Lower lobe of right lung (tissue), 2 donors: ENCODE results near the gene PPP1R3D. TPM values are rescaled to one million over a fixed set of nuclear protein-coding genes. Genes with fewer than 3 reads are reported as not detected.

Source experiments
- ATAC-seq, 2 donors: fragments of 200-7000 bp; cut with Tn5 transposase; one replicate each; pipeline ENCODE4 v1.9.1; 2020 to 2022; ENCODE audit warnings: mild to moderate bottlenecking in 2 of 2, moderate library complexity in 2 of 2
- DNase-seq: peaks from one replicate; pipeline ENCODE4 v3.0.0-alpha.2; 2020
- H3K27ac ChIP-seq: fragments of 200-600 bp; one replicate; pipeline ENCODE4 v1.8.0; 2022
- H3K27me3 ChIP-seq: fragments of 200-600 bp; one replicate; pipeline ENCODE4 v1.8.0; 2022; ENCODE audit warnings: low read depth
- H3K36me3 ChIP-seq: fragments of 200-600 bp; one replicate; pipeline ENCODE4 v1.8.0; 2022; ENCODE audit warnings: mild to moderate bottlenecking
- H3K4me1 ChIP-seq: fragments of 200-600 bp; one replicate; pipeline ENCODE4 v1.8.0; 2022
- H3K4me3 ChIP-seq: fragments of 200-600 bp; one replicate; pipeline ENCODE4 v1.8.0; 2022; ENCODE audit warnings: mild to moderate bottlenecking
- H3K9me3 ChIP-seq: fragments of 200-600 bp; one replicate; pipeline ENCODE4 v1.8.0; 2022
- intact Hi-C: fragments of 100-400 bp; cut with DNase I; formaldehyde crosslinking; loops from one replicate; pipeline ENCODE4 v1.11.0; 2022
- total RNA-seq: library from RNA; stranded (reverse); fragmentation: NEBNext Ultra II Directional; extraction: Animal tissue kit (Norgen Biotek cat#: 25700); gene quantifications from one replicate; pipeline ENCODE4 v1.2.1, GENCODE V29; 2021
- TF ChIP-seq, protein P1 (sequence below): fragments of 200-600 bp; IDR thresholded peaks from one replicate; pipeline ENCODE4 v1.8.0; 2022; ENCODE audit warnings: antibody characterized with exemption, mild to moderate bottlenecking
- donor health status: DM: no; HTN: yes; CAD: no; lungs with severe emphysema.

The PPP1R3D gene
- total RNA-seq, 1 donor from 2014 or later: 12.1 TPM

DNA sequence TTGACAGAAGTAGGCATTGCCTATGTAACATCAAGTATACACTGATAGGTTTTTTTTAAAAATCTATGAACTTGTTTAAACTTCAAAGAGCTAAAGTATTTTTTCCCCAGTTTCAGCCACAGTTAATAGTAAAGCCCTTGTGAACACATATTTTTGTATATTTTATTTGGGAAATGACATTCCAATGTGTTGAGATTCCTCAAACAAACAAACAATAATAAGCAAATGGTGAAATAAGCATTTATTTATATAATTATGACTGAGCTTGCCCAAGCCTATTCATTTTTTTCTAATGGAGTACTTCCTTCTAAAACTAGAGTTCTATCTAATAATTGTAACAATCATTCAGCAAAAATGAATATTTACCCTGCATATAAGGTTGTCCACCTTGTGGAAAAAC, 19.2 kb downstream of the PPP1R3D start:
- ATAC-seq (no peak), DNase-seq (no peak)
- TF ChIP-seq, protein P1, sequence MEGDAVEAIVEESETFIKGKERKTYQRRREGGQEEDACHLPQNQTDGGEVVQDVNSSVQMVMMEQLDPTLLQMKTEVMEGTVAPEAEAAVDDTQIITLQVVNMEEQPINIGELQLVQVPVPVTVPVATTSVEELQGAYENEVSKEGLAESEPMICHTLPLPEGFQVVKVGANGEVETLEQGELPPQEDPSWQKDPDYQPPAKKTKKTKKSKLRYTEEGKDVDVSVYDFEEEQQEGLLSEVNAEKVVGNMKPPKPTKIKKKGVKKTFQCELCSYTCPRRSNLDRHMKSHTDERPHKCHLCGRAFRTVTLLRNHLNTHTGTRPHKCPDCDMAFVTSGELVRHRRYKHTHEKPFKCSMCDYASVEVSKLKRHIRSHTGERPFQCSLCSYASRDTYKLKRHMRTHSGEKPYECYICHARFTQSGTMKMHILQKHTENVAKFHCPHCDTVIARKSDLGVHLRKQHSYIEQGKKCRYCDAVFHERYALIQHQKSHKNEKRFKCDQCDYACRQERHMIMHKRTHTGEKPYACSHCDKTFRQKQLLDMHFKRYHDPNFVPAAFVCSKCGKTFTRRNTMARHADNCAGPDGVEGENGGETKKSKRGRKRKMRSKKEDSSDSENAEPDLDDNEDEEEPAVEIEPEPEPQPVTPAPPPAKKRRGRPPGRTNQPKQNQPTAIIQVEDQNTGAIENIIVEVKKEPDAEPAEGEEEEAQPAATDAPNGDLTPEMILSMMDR: no peak
- intact Hi-C loops: no loop called here
- Histone ChIP-seq H3K4me3 (no peak overlapping the region), H3K36me3 (no peaks in the 10 kb centered on the region), H3K27ac (no peak overlapping the region), H3K9me3 (no peaks in the 10 kb centered on the region), H3K4me1 (no peaks in the 10 kb centered on the region), H3K27me3 (no peaks in the 10 kb centered on the region)

DNA sequence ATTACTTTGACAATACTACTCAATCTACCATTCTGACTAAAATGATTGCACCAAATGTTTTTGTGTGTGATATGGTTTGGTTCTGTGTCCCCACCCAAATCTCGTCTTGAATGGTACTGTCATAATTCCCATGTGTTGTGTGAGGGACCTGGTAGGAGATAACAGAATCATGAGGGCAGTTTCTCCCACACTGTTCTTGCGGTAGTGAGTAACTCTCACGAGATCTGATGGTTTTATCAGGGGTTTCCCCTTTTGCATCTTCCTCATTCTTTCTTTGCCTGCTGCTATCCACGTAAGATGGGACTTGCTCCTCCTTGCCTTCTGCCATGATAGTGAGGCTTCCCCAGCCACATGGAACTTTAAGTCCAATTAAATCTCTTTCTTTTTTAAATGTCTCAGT, 27.5 kb downstream of the PPP1R3D start:
- no peaks in the 10 kb centered on the region for H3K27me3 ChIP-seq
- no peaks in the 10 kb centered on the region for H3K4me1 ChIP-seq
- H3K36me3 ChIP-seq: no peaks in the 10 kb centered on the region
- ATAC-seq (no peak), DNase-seq (no peak)
- no peaks in the 10 kb centered on the region for H3K9me3 ChIP-seq
- H3K4me3 ChIP-seq: no peak overlapping the region
- TF ChIP-seq, protein P1: no peak
- H3K27ac ChIP-seq: no peak overlapping the region
- intact Hi-C loops: no loop called here

DNA sequence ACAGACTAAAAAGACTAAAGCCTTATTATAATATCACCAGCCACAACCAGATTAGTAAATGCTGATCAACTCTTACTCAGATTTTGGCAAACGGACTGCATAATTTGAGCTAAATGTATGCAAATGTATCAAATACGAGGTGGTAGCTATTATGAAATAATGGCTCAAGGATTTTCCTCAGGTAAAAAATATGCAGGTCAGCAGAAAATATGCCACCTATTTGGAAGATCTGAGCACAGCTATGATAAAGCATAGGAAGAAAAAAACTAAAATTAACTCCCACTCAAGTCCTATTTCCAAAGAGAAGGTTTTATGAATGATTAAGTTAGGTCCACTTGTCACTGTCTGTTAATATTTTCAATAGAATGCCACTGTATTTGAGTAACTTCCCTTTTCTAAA, 29.1 kb downstream of the PPP1R3D start:
- intact Hi-C loops: no loop called here
- no peaks in the 10 kb centered on the region for H3K4me1 ChIP-seq
- no peak overlapping the region for H3K27ac ChIP-seq
- no peaks in the 10 kb centered on the region for H3K36me3 ChIP-seq
- H3K4me3 ChIP-seq: no peak overlapping the region
- H3K9me3 ChIP-seq: no peaks in the 10 kb centered on the region
- ATAC-seq (no peak), DNase-seq (no peak)
- H3K27me3 ChIP-seq: no peaks in the 10 kb centered on the region
- TF ChIP-seq, protein P1: no peak

DNA sequence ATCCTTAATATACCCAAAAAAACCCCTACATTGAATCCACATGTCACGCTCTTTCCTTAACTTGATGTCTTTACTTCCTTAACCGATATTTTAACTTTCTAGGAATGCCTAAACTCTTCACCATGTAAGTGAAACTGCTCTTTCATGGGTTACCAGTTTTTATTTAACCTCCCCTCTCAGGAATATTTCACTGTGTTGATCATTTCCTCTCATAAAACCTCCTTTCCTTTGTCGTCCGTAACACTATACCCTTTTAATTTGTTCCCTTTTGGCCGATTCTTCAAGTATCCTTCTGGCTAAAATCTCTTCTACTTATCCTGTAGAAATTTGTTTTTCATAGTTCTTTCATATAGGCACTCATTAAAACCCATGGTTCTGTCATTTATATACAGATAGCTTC, 31.2 kb downstream of the PPP1R3D start:
- Histone ChIP-seq H3K27me3 (no peaks in the 10 kb centered on the region), H3K27ac (no peak overlapping the region), H3K4me1 (no peaks in the 10 kb centered on the region), H3K36me3 (no peaks in the 10 kb centered on the region), H3K9me3 (no peaks in the 10 kb centered on the region), H3K4me3 (no peak overlapping the region)
- ATAC-seq: no peak
- intact Hi-C loops: no loop called here
- TF ChIP-seq, protein P1: no peak
- no peak for DNase-seq

DNA sequence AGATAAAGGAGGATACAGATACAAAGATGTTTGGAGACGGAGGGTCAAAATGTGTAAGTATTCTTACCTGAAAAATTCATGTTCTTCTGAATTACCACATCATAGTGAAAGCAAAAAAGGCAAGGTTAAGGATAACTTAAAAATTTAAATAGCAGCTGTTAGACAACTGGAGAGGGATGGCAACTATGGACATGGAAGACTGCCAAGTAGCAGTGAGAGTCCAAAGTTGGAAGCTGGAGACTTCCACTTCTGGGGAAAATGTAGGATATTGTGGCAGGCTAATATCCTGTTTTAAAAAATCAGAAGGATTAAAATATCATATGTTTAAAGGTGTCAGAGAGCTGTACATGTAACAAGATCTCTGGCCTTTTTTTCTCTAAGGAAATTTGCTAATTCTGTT, 36.5 kb downstream of the PPP1R3D start:
- Histone ChIP-seq H3K27ac (no peak overlapping the region), H3K9me3 (no peaks in the 10 kb centered on the region), H3K4me1 (no peaks in the 10 kb centered on the region), H3K36me3 (no peaks in the 10 kb centered on the region), H3K4me3 (no peak overlapping the region), H3K27me3 (no peaks in the 10 kb centered on the region)
- intact Hi-C loops: no loop called here
- no peak for ATAC-seq
- DNase-seq: no peak
- TF ChIP-seq, protein P1: no peak

DNA sequence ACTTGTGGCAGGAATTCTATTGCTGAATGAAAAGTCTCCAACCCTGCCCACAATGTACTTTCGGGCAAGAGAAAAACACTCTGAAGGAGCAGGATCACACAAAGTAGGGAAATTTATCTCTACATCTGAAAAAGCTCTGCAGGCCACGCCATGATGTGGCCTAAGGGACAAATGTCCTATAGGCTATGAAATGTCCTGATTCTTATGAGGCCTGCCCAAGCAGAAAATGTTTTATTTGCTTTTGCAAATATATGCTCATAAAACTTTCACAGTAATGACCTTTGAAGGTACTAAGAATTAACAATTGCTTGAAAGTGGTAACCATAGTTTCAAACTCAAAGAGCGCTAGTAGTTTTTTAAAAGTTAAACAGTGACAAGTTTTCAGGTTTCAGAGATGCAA, 37.6 kb downstream of the PPP1R3D start:
- Histone ChIP-seq H3K4me3 (no peak overlapping the region), H3K27me3 (no peaks in the 10 kb centered on the region), H3K4me1 (no peaks in the 10 kb centered on the region), H3K27ac (no peak overlapping the region), H3K9me3 (no peaks in the 10 kb centered on the region), H3K36me3 (no peaks in the 10 kb centered on the region)
- TF ChIP-seq, protein P1: no peak
- no peak for ATAC-seq
- no peak for DNase-seq
- intact Hi-C loops: no loop called here
